Measurements from ENCODE around the gene C5orf22. TPM values are rescaled to one million over a fixed set of nuclear protein-coding genes. Genes with fewer than 3 reads are reported as not detected.

C5orf22 gene
- polyA plus RNA-seq, 1 donor from 2014 or later, result 20.3 TPM

- no peak overlapping the region for H3K9ac ChIP-seq (ENCODE audit: low read length)
- H2AFZ ChIP-seq (ENCODE audit: low read depth, low read length), result no peak overlapping the region
- TF ChIP-seq POLR2AphosphoS5 (IDR thresholded peaks at IDR 0.05), result no peak
- TF ChIP-seq REST (IDR thresholded peaks at IDR 0.05; ENCODE audit: borderline replicate concordance), result no peak
- TF ChIP-seq CTCF (IDR thresholded peaks at IDR 0.05; ENCODE audit: poor library complexity, severe bottlenecking), result no peak
- no peak for TF ChIP-seq SMC3 (conservative IDR thresholded peaks at IDR 0.05; ENCODE audit: poor library complexity)
- TF ChIP-seq TAF1 (IDR thresholded peaks at IDR 0.05; ENCODE audit: low read depth), result no peak
- no peak for TF ChIP-seq RAD21 (conservative IDR thresholded peaks at IDR 0.05)
- no peak for TF ChIP-seq EP300 (conservative IDR thresholded peaks at IDR 0.05; ENCODE audit: poor library complexity, severe bottlenecking)
- TF ChIP-seq EZH2 (IDR thresholded peaks at IDR 0.05; ENCODE audit: borderline replicate concordance, insufficient read depth, low read length, poor library complexity, severe bottlenecking), result no peak
- TF ChIP-seq MXI1 (conservative IDR thresholded peaks at IDR 0.05; ENCODE audit: poor library complexity, severe bottlenecking), result no peak
- H3K9me3 ChIP-seq (ENCODE audit: low read length), result no peaks in the 10 kb centered on the region
- H3K79me2 ChIP-seq (replicated peaks; ENCODE audit: insufficient read depth, low read length), result no peaks in the 10 kb centered on the region
- H3K27ac ChIP-seq (ENCODE audit: low read length), result no peak overlapping the region
- no peaks in the 10 kb centered on the region for H3K36me3 ChIP-seq (ENCODE audit: insufficient read depth, low read length)
- H3K4me2 ChIP-seq (ENCODE audit: low read length), result no peak overlapping the region
- H4K20me1 ChIP-seq (ENCODE audit: insufficient read depth), result no peaks in the 10 kb centered on the region
- no peak overlapping the region for H3K4me3 ChIP-seq (ENCODE audit: low read length)
- no peaks in the 10 kb centered on the region for H3K9me2 ChIP-seq (ENCODE audit: insufficient read depth, low read length)
- no peaks in the 10 kb centered on the region for H3K27me3 ChIP-seq (ENCODE audit: insufficient read depth, low read depth, low read length)
- no peaks in the 10 kb centered on the region for H3F3A ChIP-seq (ENCODE audit: insufficient read depth, low read length, poor library complexity, severe bottlenecking)
Observed at GRCh38 chr5:31596354-31596753, 64.3 kb downstream of the C5orf22 start.

DNA sequence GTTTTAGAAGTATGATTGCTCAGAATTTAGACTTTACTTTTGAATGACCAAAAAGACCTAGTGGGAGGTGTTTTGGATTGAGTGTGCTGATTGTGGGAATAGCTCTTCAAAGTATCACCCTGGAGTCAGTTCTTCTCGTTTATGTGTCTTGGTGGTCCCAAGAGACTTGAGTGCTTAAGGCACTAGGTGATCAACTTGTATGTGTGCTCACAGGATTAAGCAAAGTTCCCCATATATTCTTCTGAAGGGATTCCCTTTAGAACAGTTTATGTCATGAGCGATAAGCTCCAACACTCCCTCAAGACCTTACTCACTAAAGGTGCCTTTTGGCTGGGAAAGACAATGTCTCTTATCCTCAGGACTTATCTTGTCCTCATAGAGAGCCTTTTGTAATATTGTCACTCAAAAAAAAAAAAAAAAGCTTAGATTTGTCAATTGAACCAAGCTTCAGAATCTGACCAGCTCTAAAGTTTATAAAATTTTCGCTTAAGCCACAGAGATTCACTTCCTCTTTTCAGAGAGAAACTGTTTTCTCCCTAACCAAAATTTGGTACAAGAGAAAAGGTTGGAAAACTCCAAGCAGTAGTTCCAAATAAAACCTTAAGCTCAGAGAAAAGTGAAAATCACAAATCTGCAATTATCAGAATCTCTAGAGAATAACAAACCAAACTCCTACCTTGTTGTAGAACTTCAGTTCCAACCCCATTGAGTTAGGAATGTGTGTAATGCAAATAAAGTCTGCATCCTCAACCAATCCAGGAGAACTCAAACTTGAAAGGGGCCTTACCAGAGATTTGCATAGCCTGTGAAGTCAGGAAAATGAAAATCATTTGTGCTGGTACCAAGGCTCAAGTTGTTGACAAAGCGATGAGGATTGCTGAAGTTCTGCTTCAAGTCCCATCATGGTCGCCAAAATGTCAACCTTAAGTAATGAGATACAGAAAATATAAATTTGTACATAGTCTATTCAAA, 66.8 kb downstream of the C5orf22 start:
- Histone ChIP-seq H2AFZ (ENCODE audit: low read depth, low read length) (no peak overlapping the region), H3K27ac (ENCODE audit: low read length) (no peak overlapping the region), H3K9ac (ENCODE audit: low read length) (no peak overlapping the region), H3K27me3 (ENCODE audit: insufficient read depth, low read depth, low read length) (no peaks in the 10 kb centered on the region), H3K9me2 (ENCODE audit: insufficient read depth, low read length) (no peaks in the 10 kb centered on the region), H3K9me3 (ENCODE audit: low read length) (no peaks in the 10 kb centered on the region), H3K36me3 (ENCODE audit: insufficient read depth, low read length) (no peaks in the 10 kb centered on the region), H3K4me2 (ENCODE audit: low read length) (no peak overlapping the region), H3K4me3 (ENCODE audit: low read length) (no peak overlapping the region), H3K79me2 (replicated peaks; ENCODE audit: insufficient read depth, low read length) (no peaks in the 10 kb centered on the region), H4K20me1 (ENCODE audit: insufficient read depth) (no peaks in the 10 kb centered on the region), H3F3A (ENCODE audit: insufficient read depth, low read length, poor library complexity, severe bottlenecking) (no peaks in the 10 kb centered on the region)
- no peak for TF ChIP-seq REST (IDR thresholded peaks at IDR 0.05; ENCODE audit: borderline replicate concordance)
- TF ChIP-seq TAF1 (IDR thresholded peaks at IDR 0.05; ENCODE audit: low read depth), result no peak
- TF ChIP-seq EP300 (conservative IDR thresholded peaks at IDR 0.05; ENCODE audit: poor library complexity, severe bottlenecking), result no peak
- no peak for TF ChIP-seq SMC3 (conservative IDR thresholded peaks at IDR 0.05; ENCODE audit: poor library complexity)
- TF ChIP-seq MXI1 (conservative IDR thresholded peaks at IDR 0.05; ENCODE audit: poor library complexity, severe bottlenecking), result no peak
- no peak for TF ChIP-seq POLR2AphosphoS5 (IDR thresholded peaks at IDR 0.05)
- TF ChIP-seq EZH2 (IDR thresholded peaks at IDR 0.05; ENCODE audit: borderline replicate concordance, insufficient read depth, low read length, poor library complexity, severe bottlenecking), result no peak
- TF ChIP-seq RAD21 (conservative IDR thresholded peaks at IDR 0.05), result no peak
- TF ChIP-seq CTCF (IDR thresholded peaks at IDR 0.05; ENCODE audit: poor library complexity, severe bottlenecking), result no peak

All from neural cell (in vitro differentiated cells).